Breast epithelium (tissue), 4 donors: ENCODE measurements around the gene CD151. TPM values are rescaled to one million over a fixed set of nuclear protein-coding genes. Genes with fewer than 3 reads are reported as not detected.

Experiments used
- DNase-seq, 2 donors: peaks; one replicate each; pipeline ENCODE4 v3.0.0-alpha.2; 2019; ENCODE audit warnings: low spot score in 2 of 2
- H3K27ac ChIP-seq, 2 donors: fragments of 200-600 bp; sonication (generic) in 1 of 2; one replicate each; pipeline ENCODE4 v1.5.1; 2016 to 2019; ENCODE audit warnings: mild to moderate bottlenecking in 1 of 2
- H3K27me3 ChIP-seq, 2 donors: fragments of 200-600 bp; sonication (generic) in 1 of 2; one replicate each; pipeline versions ENCODE4 v1.5.1 to v1.6.0; 2017 to 2019; ENCODE audit warnings: control low read depth in 1 of 2, mild to moderate bottlenecking in 1 of 2
- H3K36me3 ChIP-seq: fragments of 200-600 bp; one replicate; pipeline ENCODE4 v1.5.1; 2019
- H3K4me1 ChIP-seq, 2 donors: fragments of 200-600 bp; sonication (generic); one replicate each; pipeline ENCODE4 v1.5.1; 2016 to 2019; ENCODE audit warnings: control low read depth in 1 of 2
- H3K4me3 ChIP-seq, 3 donors: fragments of 200-600 bp; sonication (generic); 1 replicate in 2 of 3; 2 replicates in 1 of 3; pipeline ENCODE4 v1.5.1; 2016 to 2019; ENCODE audit warnings: mild to moderate bottlenecking in 3 of 3, moderate library complexity in 2 of 3
- H3K9me3 ChIP-seq, 2 donors: fragments of 200-600 bp; sonication (generic) in 1 of 2; one replicate each; pipeline ENCODE4 v1.5.1; 2016 to 2019; ENCODE audit warnings: control low read depth in 1 of 2
- CTCF ChIP-seq, 3 donors: fragments of 450-650 bp; IDR thresholded peaks; one replicate each; pipeline ENCODE4 v1.5.1; 2016 to 2017; ENCODE audit warnings: antibody characterized with exemption in 3 of 3, mild to moderate bottlenecking in 3 of 3, moderate library complexity in 3 of 3
- POLR2A ChIP-seq: fragments of 450-650 bp; IDR thresholded peaks from one replicate; pipeline ENCODE4 v1.6.1; 2016; ENCODE audit warnings: antibody characterized with exemption, mild to moderate bottlenecking, moderate library complexity
- POLR2AphosphoS5 ChIP-seq, 3 donors: sonication (generic); formaldehyde crosslinking; IDR thresholded peaks; one replicate each; pipeline ENCODE4 v1.6.1; 2017; ENCODE audit warnings: antibody characterized with exemption in 3 of 3
- intact Hi-C: fragments of 100-400 bp; cut with DNase I; formaldehyde crosslinking; loops from one replicate; pipeline ENCODE4 v1.15.1; 2023; ENCODE audit warnings: low total_unique reads
- total RNA-seq, 3 donors: library from RNA; depleted of rRNA; stranded (reverse); fragments of >200 nt; gene quantifications; one replicate each; pipeline ENCODE4 v1.1.0, GENCODE V29; 2016

Gene CD151
- total RNA-seq, 3 donors from 2014 or later: 209 to 847 (median 343) TPM

DNA sequence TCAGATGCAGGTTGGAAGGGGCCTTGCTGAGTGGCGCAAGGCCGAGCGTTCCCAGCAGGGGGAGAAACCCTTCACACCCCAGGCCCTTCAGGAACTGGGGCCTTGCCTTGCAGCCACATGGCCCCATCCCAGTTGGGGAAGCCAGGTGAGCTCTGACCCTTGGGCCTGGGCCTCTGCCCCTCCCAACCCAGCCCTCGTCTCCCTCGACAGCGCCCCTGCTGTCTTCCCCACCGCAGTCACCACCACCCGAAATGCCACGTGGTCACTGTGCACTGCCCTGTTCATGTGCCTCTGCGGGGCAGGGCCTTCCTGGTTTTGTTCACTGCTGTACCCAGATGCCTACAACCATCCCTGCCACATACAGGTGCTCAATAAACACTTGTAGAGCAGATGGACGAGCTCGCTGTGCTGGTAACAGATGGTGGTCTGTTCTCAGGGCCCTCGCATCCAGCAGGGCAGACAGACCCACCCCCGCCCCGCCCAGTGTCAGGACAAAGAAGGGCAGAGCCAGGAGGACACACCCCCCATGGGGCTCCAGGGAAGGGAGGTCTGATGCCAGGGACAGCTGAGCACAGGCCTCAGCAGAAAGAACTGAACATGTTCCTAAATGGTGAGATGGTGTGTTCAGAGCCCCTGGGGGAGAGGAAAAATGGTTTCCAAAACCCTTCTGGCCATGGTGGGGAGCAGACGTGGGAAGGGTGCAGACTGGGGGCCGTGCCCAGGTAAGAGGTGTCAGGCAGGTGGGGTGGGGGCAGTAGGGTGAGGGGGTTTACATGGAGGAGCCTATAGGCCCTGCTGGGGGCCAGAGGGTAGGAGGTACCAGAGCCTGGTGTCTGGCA, 5.9 kb downstream of the CD151 start:
- H3K36me3 ChIP-seq: no peaks in the 10 kb centered on the region

DNA sequence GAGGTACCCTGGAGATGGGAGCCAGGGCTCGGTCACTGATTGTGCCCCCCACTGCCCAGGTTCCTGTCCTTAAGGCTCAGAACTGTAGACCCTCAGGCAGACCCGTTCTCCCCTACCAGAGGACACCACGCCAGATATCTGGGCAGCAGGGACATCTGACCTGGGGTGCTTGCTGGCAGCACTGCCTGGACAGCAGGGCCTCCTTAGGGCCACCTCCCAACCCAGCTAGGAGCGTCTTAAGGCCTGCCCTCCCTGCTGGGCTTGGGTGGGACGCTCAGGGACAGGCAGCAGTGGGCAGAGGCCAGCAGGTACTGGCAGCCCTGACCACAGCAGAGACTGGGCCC, 6.5 kb downstream of the CD151 start:
- peaks cover 3 to 24% of the 10 kb centered on the region in 2 donors for H3K4me1 ChIP-seq
- no peak for DNase-seq
- intact Hi-C loops: no loop called here
- H3K9me3 ChIP-seq: no peaks in the 10 kb centered on the region
- H3K36me3 ChIP-seq: no peaks in the 10 kb centered on the region
- H3K27ac ChIP-seq: no peak overlapping the region
- H3K4me3 ChIP-seq: no peak overlapping the region
- TF ChIP-seq CTCF (IDR thresholded peaks at IDR 0.05) (no peak), POLR2A (no peak), POLR2AphosphoS5 (IDR thresholded peaks at IDR 0.05) (no peak)
- no peaks in the 10 kb centered on the region for H3K27me3 ChIP-seq

More for the DNA sequence above, 5.9 kb downstream of the CD151 start:
- Histone ChIP-seq H3K4me3 (no peak overlapping the region), H3K27ac (peak overlapping the region; percentile 4 to 10), H3K4me1 (peaks cover 3 to 25% of the 10 kb centered on the region in 2 donors), H3K27me3 (no peaks in the 10 kb centered on the region), H3K9me3 (no peaks in the 10 kb centered on the region)
- intact Hi-C loops: no loop called here
- TF ChIP-seq CTCF (IDR thresholded peaks at IDR 0.05): no peak
- TF ChIP-seq POLR2A: no peak
- TF ChIP-seq POLR2AphosphoS5 (IDR thresholded peaks at IDR 0.05): no peak
- DNase-seq: no peak

- Histone ChIP-seq H3K27ac (peak overlapping the region; percentile 21 to 57), H3K4me1 (peaks cover 9 to 24% of the 10 kb centered on the region in 2 donors), H3K27me3 (no peaks in the 10 kb centered on the region), H3K4me3 (peak overlapping the region in 2 of 3 donors; percentile 91 to 100), H3K36me3 (no peaks in the 10 kb centered on the region), H3K9me3 (no peaks in the 10 kb centered on the region)
- TF ChIP-seq POLR2A (no peak), POLR2AphosphoS5 (IDR thresholded peaks at IDR 0.05) (no peak), CTCF (IDR thresholded peaks at IDR 0.05) (no peak)
- DNase-seq: no peak
- intact Hi-C loops: no loop called here
Observed at GRCh38 chr11:839875-840617, 7.3 kb downstream of the CD151 start.

DNA sequence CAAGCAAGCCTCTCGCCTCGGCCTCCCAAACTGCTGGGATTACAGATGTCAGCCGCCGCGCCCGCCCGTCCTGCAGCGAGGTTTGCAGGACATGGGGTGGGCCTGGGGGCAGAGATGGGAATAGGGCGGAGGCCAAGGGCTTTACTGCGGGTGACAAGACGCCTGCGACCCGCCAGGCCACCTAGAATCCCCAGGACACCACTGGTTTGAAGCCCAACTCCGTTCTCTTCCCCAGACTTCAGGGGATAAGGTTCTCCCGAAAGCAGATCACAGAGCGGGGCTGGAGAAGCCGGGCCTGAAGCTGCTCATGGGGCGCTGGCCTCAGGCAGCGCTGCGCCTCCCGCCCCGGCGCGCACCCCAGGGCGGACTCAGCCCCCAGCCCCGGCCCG, 9.2 kb downstream of the CD151 start:
- Histone ChIP-seq H3K27me3 (no peaks in the 10 kb centered on the region), H3K36me3 (no peaks in the 10 kb centered on the region), H3K27ac (peak overlapping the region; percentile 94 to 98), H3K4me1 (peaks cover 15 to 24% of the 10 kb centered on the region in 2 donors), H3K9me3 (no peaks in the 10 kb centered on the region), H3K4me3 (peak overlapping the region; percentile 83 to 100 (median 91))
- intact Hi-C loops: no loop called here
- TF ChIP-seq POLR2AphosphoS5 (IDR thresholded peaks at IDR 0.05) (no peak), CTCF (IDR thresholded peaks at IDR 0.05) (no peak), POLR2A (no peak)
- DNase-seq: no peak
